H1 (cell line): Measurements from ENCODE around the gene GALNT9. TPM values are rescaled to one million over a fixed set of nuclear protein-coding genes. Genes with fewer than 3 reads are reported as not detected.

Experiments
- ATF2 ChIP-seq: IDR thresholded peaks from 2 replicates; pipeline ENCODE4 v1.6.1; 2012; ENCODE audit warnings: low read length, inconsistent platforms
- polyA plus RNA-seq, 7 experiments: library from polyadenylated mRNA; depleted of rRNA in 3 of 7; stranded (reverse) in 5 of 7; unstranded in 2 of 7; fragments of >200 nt in 5 of 7; fragments of 200-250 nt in 2 of 7; gene quantifications; 1 replicate in 5 of 7; 2 replicates in 1 of 7; 4 replicates in 1 of 7; pipeline versions ENCODE4 v1.2.1 to v1.2.3, GENCODE V29; 2011 to 2013; ENCODE audit warnings: missing spikeins in 2 of 7, mixed read lengths in 2 of 7
- small RNA-seq: library from polyadenylated mRNA; stranded (forward); fragments of <200 nt; extraction: miRNeasy Mini kit (QIAGEN cat#:217004); gene quantifications from one replicate; pipeline ENCODE3, GENCODE V24; 2013; ENCODE audit not compliant: insufficient read depth
- total RNA-seq: library from RNA; stranded (reverse); fragmentation: NEBNext Ultra II Directional; extraction: Animal tissue kit (Norgen Biotek cat#: 25700); gene quantifications from 2 replicates; pipeline ENCODE4 v1.2.1, GENCODE V29; 2021

The GALNT9 gene
- total and polyA plus RNA-seq, 2 of the 8 experiments (the other 6 are each of a cell fraction or from before 2014, with no cell fraction given): 2.0 to 3.6 TPM

- no peak for TF ChIP-seq ATF2
Observed at GRCh38 chr12:132146772-132147422, 182.5 kb downstream of the GALNT9 start (continued).

Small RNA genes within 50 kb of the gene (small RNA-seq; reads per million reads assigned to genes)
- not detected for gene AC138466.3

Other genes starting within 250 kb of the GALNT9 start
- 24.4 and 25.3 TPM in 2 replicates for gene DDX51, start 185.3 kb downstream of the GALNT9 start, total RNA-seq
- 11.2 and 19.5 TPM in 2 replicates for gene DDX51, start 185.3 kb downstream of the GALNT9 start, polyA plus RNA-seq (2011; rRNA removed)
- 38.5 and 40.3 TPM in 2 replicates for gene NOC4L, start 185.1 kb downstream of the GALNT9 start, total RNA-seq
- 26.8 and 40.3 TPM in 2 replicates for gene NOC4L, start 185.1 kb downstream of the GALNT9 start, polyA plus RNA-seq (2011; rRNA removed)
- 109 and 123 TPM in 2 replicates for gene FBRSL1, start 160.6 kb upstream of the GALNT9 start, total RNA-seq
- 18.4 and 78.9 TPM in 2 replicates for gene FBRSL1, start 160.6 kb upstream of the GALNT9 start, polyA plus RNA-seq (2011; rRNA removed)